ENCODE data around the gene GSTA3.

- TF ChIP-seq CTCF (IDR thresholded peaks at IDR 0.05) (no peak), USF2 (IDR thresholded peaks at IDR 0.05; ENCODE audit: borderline replicate concordance, low read depth, low read length) (no peak), FOXJ3 (CRISPR knock-in tag; IDR thresholded peaks at IDR 0.05) (no peak), POLR2AphosphoS5 (IDR thresholded peaks at IDR 0.05; ENCODE audit: low read depth, low read length) (no peak), SIN3A (IDR thresholded peaks at IDR 0.05; ENCODE audit: borderline replicate concordance, low read depth, low read length) (no peak), EP300 (IDR thresholded peaks at IDR 0.05; ENCODE audit: borderline replicate concordance in 1 of 2, low read depth in 1 of 2, low read length in 1 of 2) (no peak), GABPA (IDR thresholded peaks at IDR 0.05; ENCODE audit: low read depth) (no peak), RCOR1 (IDR thresholded peaks at IDR 0.05; ENCODE audit: low read length) (no peak)
Observed at GRCh38 chr6:52871621-52872020, 37.9 kb downstream of the GSTA3 start.

All from SK-N-SH (cell line).